Fibroblast of gingiva (primary cell): ENCODE measurements around the gene PGK2.

Experiments
- DNase-seq: peaks from one replicate; pipeline ENCODE4 v3.0.0-alpha.2; 2011; ENCODE audit warnings: low read depth

The PGK2 gene

DNA sequence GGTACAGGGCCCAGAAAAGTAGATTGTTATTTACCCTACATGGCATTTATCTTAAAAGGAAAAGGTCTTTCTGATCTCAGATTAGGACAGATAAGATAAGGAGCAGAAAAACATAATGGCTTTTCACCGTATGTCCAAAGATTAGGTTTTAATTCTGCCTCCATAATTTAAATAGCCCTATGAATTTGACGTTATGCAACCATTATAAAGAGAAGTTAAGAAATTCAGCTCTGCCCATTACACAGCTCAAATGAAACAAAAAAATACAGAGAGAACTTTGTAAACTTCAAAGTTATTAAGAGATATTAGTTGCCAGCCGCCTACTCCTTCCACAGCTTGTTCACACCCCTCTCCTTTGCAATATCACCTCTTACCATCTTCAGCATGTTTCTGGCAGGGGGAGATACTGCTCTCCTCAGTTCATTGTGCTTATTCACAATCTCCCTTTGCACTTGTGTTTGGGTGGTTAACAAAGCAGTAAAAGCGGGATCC lies 51.0 kb downstream of the PGK2 start:
- DNase-seq = no peak
